ENCODE data around the gene ZNF398. TPM values are rescaled to one million over a fixed set of nuclear protein-coding genes. Genes with fewer than 3 reads are reported as not detected.

The ZNF398 gene
- total and polyA plus RNA-seq, 10 of the 15 experiments (the other 5 are each of a cell fraction or from before 2014, with no cell fraction given): 2.3 to 15.3 (median 10.0) TPM

DNA sequence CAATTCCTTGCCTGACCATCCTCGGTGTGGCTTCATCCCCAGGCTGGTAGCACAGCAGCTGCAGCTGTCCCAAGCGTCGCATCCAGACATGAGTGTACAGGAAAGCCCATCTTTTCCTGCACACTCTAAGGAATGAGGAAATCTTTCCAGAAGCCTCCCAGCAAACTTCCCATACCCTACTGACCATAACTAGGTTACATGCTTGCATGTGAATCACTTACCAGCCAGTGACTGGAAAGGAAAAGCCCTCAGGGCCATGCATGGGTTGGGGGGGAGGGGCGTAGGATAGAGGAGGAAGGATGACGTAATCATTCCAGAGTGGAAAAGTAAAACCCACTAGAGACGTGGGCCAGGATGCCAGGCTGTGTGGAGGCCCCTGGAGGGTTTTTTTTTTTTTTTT lies 73.3 kb downstream of the ZNF398 start (continued):
- TF ChIP-seq, protein P1, sequence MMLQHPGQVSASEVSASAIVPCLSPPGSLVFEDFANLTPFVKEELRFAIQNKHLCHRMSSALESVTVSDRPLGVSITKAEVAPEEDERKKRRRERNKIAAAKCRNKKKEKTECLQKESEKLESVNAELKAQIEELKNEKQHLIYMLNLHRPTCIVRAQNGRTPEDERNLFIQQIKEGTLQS (IDR thresholded peaks at IDR 0.05; ENCODE audit: borderline replicate concordance, extremely low read depth, low read depth, low read length): no peak

DNA sequence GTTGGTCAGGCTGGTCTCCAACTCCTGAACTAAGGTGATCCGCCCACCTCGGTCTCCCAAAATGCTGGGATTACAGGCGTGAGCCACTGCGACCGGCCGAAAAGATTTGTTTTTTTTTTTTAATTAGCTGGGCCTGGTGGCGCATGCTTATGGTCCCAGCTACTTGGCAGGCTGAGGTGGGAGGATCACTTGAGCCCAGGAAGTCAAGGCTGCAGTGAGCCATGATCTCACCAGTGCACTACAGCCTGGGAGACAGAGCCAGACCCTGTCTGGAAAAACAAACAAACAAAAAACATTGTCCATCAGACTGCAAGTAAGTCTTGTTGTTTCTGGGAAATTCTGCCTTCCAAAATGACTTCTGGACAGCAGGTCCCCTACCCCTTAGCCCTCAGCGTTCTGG lies 75.9 kb downstream of the ZNF398 start:
- intact Hi-C loops (cut with micrococcal nuclease; ENCODE audit: unreplicated experiment): no loop called here
- SMC1A ChIA-PET (ENCODE audit: uncharacterized antibody, unreplicated experiment): no interaction called here
- TF ChIP-seq, protein P2, sequence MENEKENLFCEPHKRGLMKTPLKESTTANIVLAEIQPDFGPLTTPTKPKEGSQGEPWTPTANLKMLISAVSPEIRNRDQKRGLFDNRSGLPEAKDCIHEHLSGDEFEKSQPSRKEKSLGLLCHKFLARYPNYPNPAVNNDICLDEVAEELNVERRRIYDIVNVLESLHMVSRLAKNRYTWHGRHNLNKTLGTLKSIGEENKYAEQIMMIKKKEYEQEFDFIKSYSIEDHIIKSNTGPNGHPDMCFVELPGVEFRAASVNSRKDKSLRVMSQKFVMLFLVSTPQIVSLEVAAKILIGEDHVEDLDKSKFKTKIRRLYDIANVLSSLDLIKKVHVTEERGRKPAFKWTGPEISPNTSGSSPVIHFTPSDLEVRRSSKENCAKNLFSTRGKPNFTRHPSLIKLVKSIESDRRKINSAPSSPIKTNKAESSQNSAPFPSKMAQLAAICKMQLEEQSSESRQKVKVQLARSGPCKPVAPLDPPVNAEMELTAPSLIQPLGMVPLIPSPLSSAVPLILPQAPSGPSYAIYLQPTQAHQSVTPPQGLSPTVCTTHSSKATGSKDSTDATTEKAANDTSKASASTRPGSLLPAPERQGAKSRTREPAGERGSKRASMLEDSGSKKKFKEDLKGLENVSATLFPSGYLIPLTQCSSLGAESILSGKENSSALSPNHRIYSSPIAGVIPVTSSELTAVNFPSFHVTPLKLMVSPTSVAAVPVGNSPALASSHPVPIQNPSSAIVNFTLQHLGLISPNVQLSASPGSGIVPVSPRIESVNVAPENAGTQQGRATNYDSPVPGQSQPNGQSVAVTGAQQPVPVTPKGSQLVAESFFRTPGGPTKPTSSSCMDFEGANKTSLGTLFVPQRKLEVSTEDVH (IDR thresholded peaks at IDR 0.05; ENCODE audit: low read depth, partially characterized antibody): no peak
- TF ChIP-seq MYB (IDR thresholded peaks at IDR 0.05; ENCODE audit: borderline replicate concordance, low read depth, low read length): no peak
- TF ChIP-seq ETV6 (conservative IDR thresholded peaks at IDR 0.05 in 1 of 2, IDR thresholded peaks at IDR 0.05 in 1 of 2; ENCODE audit: borderline replicate concordance in 1 of 2, low read depth in 1 of 2): no peak
- no peak for TF ChIP-seq YBX1 (IDR thresholded peaks at IDR 0.05)
- no peak for TF ChIP-seq GABPA (IDR thresholded peaks at IDR 0.05; ENCODE audit: low read depth)
- TF ChIP-seq, protein P3, sequence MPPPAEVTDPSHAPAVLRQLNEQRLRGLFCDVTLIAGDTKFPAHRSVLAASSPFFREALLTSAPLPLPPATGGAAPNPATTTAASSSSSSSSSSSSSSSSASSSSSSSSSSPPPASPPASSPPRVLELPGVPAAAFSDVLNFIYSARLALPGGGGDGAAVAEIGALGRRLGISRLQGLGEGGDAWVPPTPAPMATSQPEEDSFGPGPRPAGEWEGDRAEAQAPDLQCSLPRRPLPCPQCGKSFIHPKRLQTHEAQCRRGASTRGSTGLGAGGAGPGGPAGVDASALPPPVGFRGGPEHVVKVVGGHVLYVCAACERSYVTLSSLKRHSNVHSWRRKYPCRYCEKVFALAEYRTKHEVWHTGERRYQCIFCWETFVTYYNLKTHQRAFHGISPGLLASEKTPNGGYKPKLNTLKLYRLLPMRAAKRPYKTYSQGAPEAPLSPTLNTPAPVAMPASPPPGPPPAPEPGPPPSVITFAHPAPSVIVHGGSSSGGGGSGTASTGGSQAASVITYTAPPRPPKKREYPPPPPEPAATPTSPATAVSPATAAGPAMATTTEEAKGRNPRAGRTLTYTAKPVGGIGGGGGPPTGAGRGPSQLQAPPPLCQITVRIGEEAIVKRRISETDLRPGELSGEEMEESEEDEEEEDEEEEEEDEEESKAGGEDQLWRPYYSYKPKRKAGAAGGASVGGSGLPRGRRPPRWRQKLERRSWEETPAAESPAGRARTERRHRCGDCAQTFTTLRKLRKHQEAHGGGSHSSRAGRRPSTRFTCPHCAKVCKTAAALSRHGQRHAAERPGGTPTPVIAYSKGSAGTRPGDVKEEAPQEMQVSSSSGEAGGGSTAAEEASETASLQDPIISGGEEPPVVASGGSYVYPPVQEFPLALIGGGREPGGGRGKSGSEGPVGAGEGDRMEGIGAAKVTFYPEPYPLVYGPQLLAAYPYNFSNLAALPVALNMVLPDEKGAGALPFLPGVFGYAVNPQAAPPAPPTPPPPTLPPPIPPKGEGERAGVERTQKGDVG (CRISPR knock-in tag; IDR thresholded peaks at IDR 0.05): no peak
- no peak for TF ChIP-seq SMC3 (IDR thresholded peaks at IDR 0.05; ENCODE audit: borderline replicate concordance, low read length)
- TF ChIP-seq, protein P4, sequence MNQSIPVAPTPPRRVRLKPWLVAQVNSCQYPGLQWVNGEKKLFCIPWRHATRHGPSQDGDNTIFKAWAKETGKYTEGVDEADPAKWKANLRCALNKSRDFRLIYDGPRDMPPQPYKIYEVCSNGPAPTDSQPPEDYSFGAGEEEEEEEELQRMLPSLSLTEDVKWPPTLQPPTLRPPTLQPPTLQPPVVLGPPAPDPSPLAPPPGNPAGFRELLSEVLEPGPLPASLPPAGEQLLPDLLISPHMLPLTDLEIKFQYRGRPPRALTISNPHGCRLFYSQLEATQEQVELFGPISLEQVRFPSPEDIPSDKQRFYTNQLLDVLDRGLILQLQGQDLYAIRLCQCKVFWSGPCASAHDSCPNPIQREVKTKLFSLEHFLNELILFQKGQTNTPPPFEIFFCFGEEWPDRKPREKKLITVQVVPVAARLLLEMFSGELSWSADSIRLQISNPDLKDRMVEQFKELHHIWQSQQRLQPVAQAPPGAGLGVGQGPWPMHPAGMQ (IDR thresholded peaks at IDR 0.05; ENCODE audit: borderline replicate concordance): no peak
- TF ChIP-seq HDAC6 (IDR thresholded peaks at IDR 0.05; ENCODE audit: unreplicated experiment): no peak
- no peak for TF ChIP-seq ZBED1 (IDR thresholded peaks at IDR 0.05; ENCODE audit: borderline replicate concordance)
- TF ChIP-seq CHD2 (IDR thresholded peaks at IDR 0.05; ENCODE audit: borderline replicate concordance, low read depth, low read length): no peak

More for the DNA sequence above, 75.9 kb downstream of the ZNF398 start:
- H3K27me3 ChIP-seq (replicated peaks in 1 of 2; ENCODE audit: control insufficient read depth in 2 of 2, insufficient read depth in 2 of 2, low read length in 1 of 2): no peaks in the 10 kb centered on the region
- RAD21 ChIA-PET (ENCODE audit: unreplicated experiment): no interaction called here
- no peak overlapping the region for H3K4me3 ChIP-seq
- POLR2A ChIA-PET: interaction anchor here (1.3 kb wide), 1 partner anchor 26 kb away, joined by 3 read pairs; no protein-coding TSS in a partner anchor
- FAIRE-seq (no peak), ATAC-seq (no peak), DNase-seq (ENCODE audit: low read depth, low spot score) (no peak)
- H4K20me1 ChIP-seq (ENCODE audit: control insufficient read depth, insufficient read depth): no peaks in the 10 kb centered on the region
- no peaks in the 10 kb centered on the region for H3K79me2 ChIP-seq (ENCODE audit: control insufficient read depth, insufficient read depth, low read length)
- no peak overlapping the region for H3K9ac ChIP-seq (ENCODE audit: control insufficient read depth, insufficient read depth, low read length)
- no peaks in the 10 kb centered on the region for H3K9me3 ChIP-seq (replicated peaks; ENCODE audit: control insufficient read depth, insufficient read depth, low read length)
- no peak overlapping the region for H3K4me2 ChIP-seq (ENCODE audit: control insufficient read depth, insufficient read depth)
- CTCF ChIA-PET: no interaction called here
- H3K27ac ChIP-seq (ENCODE audit: control insufficient read depth, insufficient read depth): no peak overlapping the region
- in situ Hi-C loops (cut with MboI): no loop called here
- no peaks in the 10 kb centered on the region for H3K4me1 ChIP-seq (ENCODE audit: control insufficient read depth, insufficient read depth, low read length)
- no TSS peak for BruUV-seq (replicated peaks)
- peaks cover 6 to 16% of the 10 kb centered on the region in 2 experiments; a peak in 3 of 4 replicates for H3K36me3 ChIP-seq (ENCODE audit: control insufficient read depth in 2 of 2, insufficient read depth in 2 of 2, low read length in 1 of 2)
- no peak overlapping the region for H2AFZ ChIP-seq (ENCODE audit: control insufficient read depth, low read depth, low read length)
- WGBS (ENCODE audit: insufficient coverage, insufficient replicate concordance, low lambda C conversion rate, missing lambda C conversion rate): 98% methylated on average over 8 of the region's 8 CpGs
